Measurements from ENCODE around the gene CLIC6. TPM values are rescaled to one million over a fixed set of nuclear protein-coding genes. Genes with fewer than 3 reads are reported as not detected.

The CLIC6 gene
- total RNA-seq = 1.2 TPM in 2 replicates

DNA sequence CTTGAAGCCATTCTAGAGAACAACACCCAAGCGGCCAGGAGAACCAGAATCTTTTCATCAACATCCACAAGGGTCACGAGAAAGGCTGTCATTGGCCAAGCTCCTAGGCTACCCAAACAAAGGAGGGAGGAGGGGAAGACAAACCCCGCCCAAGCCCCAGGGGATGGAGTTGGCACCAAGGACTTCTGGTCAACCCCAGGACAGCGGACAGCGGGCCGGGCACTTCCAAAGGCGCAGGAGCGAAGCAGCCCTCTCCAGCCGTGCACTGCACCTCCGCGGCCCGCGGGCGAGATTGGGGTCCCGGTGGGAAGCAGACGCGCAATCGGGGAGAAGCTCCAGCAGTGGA lies at the start of gene CLIC6:
TSS of gene CLIC6 (plus strand) at position 192 of the 346 bp plus-strand sequence. CDS start 395 bp downstream, outside the sequence.

Other genes with a start within 250 kb of the CLIC6 start
- gene SMIM34, start 245.0 kb upstream of the CLIC6 start, total RNA-seq = not detected in 2 replicates
- under 0.01 and 0.29 TPM in 2 replicates for gene KCNE1, start 156.8 kb upstream of the CLIC6 start, total RNA-seq
- 81.6 and 104 TPM in 2 replicates for gene RCAN1, start 53.9 kb upstream of the CLIC6 start, total RNA-seq

All from smooth muscle cell of trachea (primary cell).